Measurements from ENCODE around the gene ACSBG1.

GRCh38 chr15:78157203-78157602, 77.2 kb downstream of the ACSBG1 start:
- TF ChIP-seq CTCF (IDR thresholded peaks at IDR 0.05; ENCODE audit: insufficient read depth, low read length, poor library complexity, severe bottlenecking): no peak
- TF ChIP-seq EZH2phosphoT487 (conservative IDR thresholded peaks at IDR 0.05; ENCODE audit: low read length): no peak

Data from SU-DHL-6 (cell line).